ENCODE results near the gene SORCS2.

DNA sequence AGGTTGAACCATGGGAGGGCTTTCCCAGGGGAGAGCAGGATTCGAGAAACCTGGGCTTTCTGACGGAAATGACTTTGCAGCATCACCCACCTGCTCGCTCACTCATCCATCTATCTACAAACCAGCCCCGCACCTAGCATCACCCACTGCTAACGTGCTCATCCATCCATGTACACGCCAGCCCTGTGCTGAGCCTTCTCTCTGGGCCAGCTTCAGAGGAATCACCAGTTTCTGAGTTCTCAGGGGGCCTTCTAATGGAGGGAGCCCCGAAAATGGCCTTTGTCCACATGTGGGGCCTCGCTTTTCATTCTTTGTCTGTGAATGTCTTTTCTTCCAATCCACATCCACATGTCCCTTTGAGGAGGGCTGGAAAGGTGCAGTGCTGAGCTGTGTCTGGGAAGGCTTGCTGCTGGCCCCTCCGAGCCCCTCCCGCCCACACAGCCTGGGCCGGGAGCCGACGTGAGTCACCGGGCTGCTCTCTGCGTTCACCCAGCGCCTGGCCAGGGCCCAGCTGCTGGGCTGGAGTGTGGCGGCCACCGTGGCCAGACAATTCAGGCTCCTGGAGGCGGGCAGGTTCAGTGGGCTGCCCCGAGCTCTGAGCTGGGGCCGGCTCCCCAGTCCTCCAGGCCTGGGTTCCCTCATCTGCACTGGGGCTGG lies 14.7 kb downstream of the SORCS2 start:
- TF ChIP-seq, protein P1, sequence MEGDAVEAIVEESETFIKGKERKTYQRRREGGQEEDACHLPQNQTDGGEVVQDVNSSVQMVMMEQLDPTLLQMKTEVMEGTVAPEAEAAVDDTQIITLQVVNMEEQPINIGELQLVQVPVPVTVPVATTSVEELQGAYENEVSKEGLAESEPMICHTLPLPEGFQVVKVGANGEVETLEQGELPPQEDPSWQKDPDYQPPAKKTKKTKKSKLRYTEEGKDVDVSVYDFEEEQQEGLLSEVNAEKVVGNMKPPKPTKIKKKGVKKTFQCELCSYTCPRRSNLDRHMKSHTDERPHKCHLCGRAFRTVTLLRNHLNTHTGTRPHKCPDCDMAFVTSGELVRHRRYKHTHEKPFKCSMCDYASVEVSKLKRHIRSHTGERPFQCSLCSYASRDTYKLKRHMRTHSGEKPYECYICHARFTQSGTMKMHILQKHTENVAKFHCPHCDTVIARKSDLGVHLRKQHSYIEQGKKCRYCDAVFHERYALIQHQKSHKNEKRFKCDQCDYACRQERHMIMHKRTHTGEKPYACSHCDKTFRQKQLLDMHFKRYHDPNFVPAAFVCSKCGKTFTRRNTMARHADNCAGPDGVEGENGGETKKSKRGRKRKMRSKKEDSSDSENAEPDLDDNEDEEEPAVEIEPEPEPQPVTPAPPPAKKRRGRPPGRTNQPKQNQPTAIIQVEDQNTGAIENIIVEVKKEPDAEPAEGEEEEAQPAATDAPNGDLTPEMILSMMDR (IDR thresholded peaks at IDR 0.05; ENCODE audit: low read depth, low read length), result no peak
- no peak for TF ChIP-seq EZH2phosphoT487 (IDR thresholded peaks at IDR 0.05; ENCODE audit: low read depth)
